Measurements from ENCODE around the gene MACROD2. TPM values are rescaled to one million over a fixed set of nuclear protein-coding genes. Genes with fewer than 3 reads are reported as not detected.

The MACROD2 gene
- polyA plus RNA-seq, 6 donors from 2014 or later, result 27.2 to 49.3 (median 36.4) TPM

DNA sequence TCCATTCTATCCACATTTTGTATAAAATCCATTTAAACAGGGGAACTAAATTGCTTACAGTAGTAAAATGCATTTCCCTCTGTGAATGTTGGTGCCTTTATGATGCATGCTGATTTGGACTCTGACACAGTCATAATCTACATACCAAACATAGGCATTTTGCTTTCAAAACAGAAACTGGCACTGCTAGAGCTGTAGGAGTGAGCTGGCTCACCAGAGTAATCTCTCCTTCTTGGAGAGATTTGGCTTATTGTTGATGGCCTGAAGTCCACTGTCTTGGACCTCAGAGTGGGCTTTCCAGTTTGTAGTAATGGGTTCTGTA, 705.3 kb downstream of the MACROD2 start:
- no peak for ATAC-seq (ENCODE audit: low read depth in 2 of 2)
- DNase-seq, result no peak
- Mint-ChIP-seq H3K4me3 (no peak overlapping the region), H3K4me1 (no peaks in the 10 kb centered on the region), H3K36me3 (no peaks in the 10 kb centered on the region), H3K27ac (no peak overlapping the region), H3K9me3 (peaks cover 0 to 4% (median 0%) of the 10 kb centered on the region in 7 donors), H3K27me3 (peaks cover 0 to 8% (median 0%) of the 10 kb centered on the region in 3 donors)

- ATAC-seq (ENCODE audit: low read depth in 2 of 2) (no peak), DNase-seq (no peak)
- no peaks in the 10 kb centered on the region for H3K4me1 Mint-ChIP-seq
- H3K27me3 Mint-ChIP-seq, result peaks cover 0 to 8% (median 0%) of the 10 kb centered on the region in 3 donors
- peaks cover 0 to 4% (median 0%) of the 10 kb centered on the region in 7 donors for H3K9me3 Mint-ChIP-seq
- H3K27ac Mint-ChIP-seq, result no peak overlapping the region
- no peaks in the 10 kb centered on the region for H3K36me3 Mint-ChIP-seq
- no peak overlapping the region for H3K4me3 Mint-ChIP-seq
Measured at GRCh38 chr20:14701326-14701725, 706.0 kb downstream of the MACROD2 start.

DNA sequence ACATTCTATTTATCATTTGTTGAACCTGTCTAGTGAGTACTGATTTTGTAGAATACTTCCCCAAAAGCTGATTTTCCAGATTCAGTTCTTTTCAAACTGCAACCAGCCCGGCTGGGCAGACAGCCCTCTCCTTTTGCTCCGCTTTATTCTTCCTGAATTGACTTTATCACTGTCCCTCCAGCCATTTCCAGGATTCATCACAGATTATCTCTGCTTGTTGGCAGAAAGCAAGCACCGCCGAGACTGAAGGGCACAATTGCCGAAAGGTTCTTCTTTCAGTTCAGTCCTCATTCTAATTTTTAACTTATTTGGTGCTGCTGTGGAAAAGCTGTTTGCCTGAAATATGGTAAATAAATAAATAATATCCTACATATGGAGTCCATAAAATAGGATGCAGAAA, 711.2 kb downstream of the MACROD2 start:
- H3K4me3 Mint-ChIP-seq, result no peak overlapping the region
- ATAC-seq (ENCODE audit: low read depth in 2 of 2) (no peak), DNase-seq (no peak)
- H3K27me3 Mint-ChIP-seq, result peaks cover 0 to 8% (median 0%) of the 10 kb centered on the region in 3 donors
- no peaks in the 10 kb centered on the region for H3K36me3 Mint-ChIP-seq
- no peak overlapping the region for H3K27ac Mint-ChIP-seq
- peaks cover 0 to 4% (median 0%) of the 10 kb centered on the region in 7 donors for H3K9me3 Mint-ChIP-seq
- no peaks in the 10 kb centered on the region for H3K4me1 Mint-ChIP-seq

DNA sequence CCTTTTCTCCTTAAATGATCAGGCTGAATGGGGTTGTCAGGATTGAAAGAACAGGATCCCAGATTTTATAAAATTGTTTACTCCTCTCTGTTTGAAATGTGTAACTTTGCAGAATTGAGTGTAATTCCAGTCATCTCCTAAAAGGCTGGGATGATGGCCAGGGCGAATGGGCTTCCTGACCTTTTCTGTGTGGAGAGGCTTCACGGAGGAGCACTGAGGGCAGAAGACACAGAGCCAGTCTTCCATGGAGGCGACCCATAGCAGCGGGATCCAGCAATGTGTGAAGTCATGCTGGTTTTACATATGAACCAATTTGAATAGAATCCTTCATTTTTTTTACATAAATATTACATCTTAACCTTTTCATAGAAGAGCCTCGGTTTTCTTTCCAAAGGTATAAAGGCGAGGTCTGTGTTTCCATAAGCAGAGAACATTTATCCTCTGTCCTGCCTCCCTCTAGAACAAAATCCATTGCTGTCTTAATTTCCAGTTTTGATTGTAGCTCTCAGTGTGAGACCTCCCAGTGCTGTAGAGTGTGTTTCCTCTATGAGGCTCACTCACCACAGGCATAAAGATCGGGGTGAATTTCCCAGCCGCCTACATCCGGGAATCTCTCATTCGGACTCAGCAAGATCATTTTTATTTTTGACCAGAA, 711.8 kb downstream of the MACROD2 start:
- Mint-ChIP-seq H3K27ac (no peak overlapping the region), H3K36me3 (no peaks in the 10 kb centered on the region), H3K27me3 (peaks cover 0 to 8% (median 0%) of the 10 kb centered on the region in 3 donors), H3K4me1 (no peaks in the 10 kb centered on the region), H3K9me3 (peaks cover 0 to 4% (median 0%) of the 10 kb centered on the region in 7 donors), H3K4me3 (no peak overlapping the region)
- DNase-seq (no peak), ATAC-seq (ENCODE audit: low read depth in 2 of 2) (no peak)

- H3K4me3 Mint-ChIP-seq, result no peak overlapping the region
- peaks cover 0 to 11% (median 0%) of the 10 kb centered on the region in 3 donors for H3K27me3 Mint-ChIP-seq
- H3K9me3 Mint-ChIP-seq, result peaks cover 0 to 4% (median 0%) of the 10 kb centered on the region in 7 donors
- no peaks in the 10 kb centered on the region for H3K36me3 Mint-ChIP-seq
- no peaks in the 10 kb centered on the region for H3K4me1 Mint-ChIP-seq
- H3K27ac Mint-ChIP-seq, result no peak overlapping the region
- DNase-seq (no peak), ATAC-seq (ENCODE audit: low read depth in 2 of 2) (no peak)
Measured at GRCh38 chr20:14707865-14708596, 712.7 kb downstream of the MACROD2 start.

DNA sequence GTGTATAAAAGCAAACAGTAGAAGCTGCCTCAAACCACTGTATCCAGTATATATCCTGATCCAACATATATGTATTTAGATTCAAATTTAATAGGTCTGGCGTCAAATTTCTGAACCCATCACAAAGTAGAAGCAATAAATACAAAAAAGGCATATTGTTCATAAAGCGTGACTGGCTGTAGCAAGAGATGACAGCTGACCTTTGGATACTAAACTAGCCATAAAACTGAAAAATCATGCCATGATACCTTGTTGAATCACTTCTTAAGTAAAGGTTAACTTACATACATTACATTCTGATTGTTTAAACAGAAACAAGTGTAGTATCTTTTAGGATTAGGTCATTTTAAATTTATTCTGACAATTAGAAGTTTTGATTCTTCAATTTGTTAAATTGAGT, 714.1 kb downstream of the MACROD2 start:
- peaks cover 0 to 3% (median 0%) of the 10 kb centered on the region in 7 donors for H3K9me3 Mint-ChIP-seq
- ATAC-seq (ENCODE audit: low read depth in 2 of 2) (no peak), DNase-seq (no peak)
- no peak overlapping the region for H3K27ac Mint-ChIP-seq
- no peaks in the 10 kb centered on the region for H3K36me3 Mint-ChIP-seq
- H3K4me1 Mint-ChIP-seq, result no peaks in the 10 kb centered on the region
- H3K27me3 Mint-ChIP-seq, result peaks cover 0 to 10% (median 2%) of the 10 kb centered on the region in 3 donors
- no peak overlapping the region for H3K4me3 Mint-ChIP-seq

DNA sequence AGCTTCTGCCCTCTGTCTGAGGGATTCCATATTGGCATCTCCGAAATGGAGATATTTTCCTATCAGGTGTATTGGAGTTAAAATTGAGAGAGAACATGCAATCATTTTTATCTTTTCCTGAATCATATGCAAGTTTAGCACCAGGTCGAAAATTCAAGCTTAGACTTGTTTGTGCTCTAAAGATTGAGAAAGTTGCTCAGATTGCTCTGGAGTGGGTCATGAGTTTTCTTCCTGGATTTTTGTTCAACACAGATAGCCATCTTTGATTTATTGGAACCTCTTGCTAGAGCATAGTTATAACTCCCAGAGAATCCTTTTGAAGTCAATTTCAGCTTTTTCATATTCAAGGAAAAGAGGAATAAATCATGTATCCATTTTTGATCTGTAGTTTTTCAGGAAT, 715.6 kb downstream of the MACROD2 start:
- Mint-ChIP-seq H3K4me1 (no peaks in the 10 kb centered on the region), H3K36me3 (no peaks in the 10 kb centered on the region), H3K27ac (no peak overlapping the region), H3K4me3 (no peak overlapping the region), H3K9me3 (peaks cover 0 to 5% (median 0%) of the 10 kb centered on the region in 7 donors), H3K27me3 (peaks cover 0 to 13% (median 7%) of the 10 kb centered on the region in 3 donors)
- no peak for ATAC-seq (ENCODE audit: low read depth in 2 of 2)
- DNase-seq, result no peak

GRCh38 chr20:14711652-14712051, 716.3 kb downstream of the MACROD2 start:
- DNase-seq (no peak), ATAC-seq (ENCODE audit: low read depth in 2 of 2) (no peak)
- H3K4me1 Mint-ChIP-seq, result no peaks in the 10 kb centered on the region
- no peaks in the 10 kb centered on the region for H3K36me3 Mint-ChIP-seq
- H3K27me3 Mint-ChIP-seq, result peaks cover 0 to 13% (median 7%) of the 10 kb centered on the region in 3 donors
- no peak overlapping the region for H3K4me3 Mint-ChIP-seq
- H3K9me3 Mint-ChIP-seq, result peaks cover 0 to 5% (median 0%) of the 10 kb centered on the region in 7 donors
- no peak overlapping the region for H3K27ac Mint-ChIP-seq

- H3K4me3 Mint-ChIP-seq, result no peak overlapping the region
- peaks cover 0 to 13% (median 7%) of the 10 kb centered on the region in 3 donors for H3K27me3 Mint-ChIP-seq
- no peak for DNase-seq
- H3K36me3 Mint-ChIP-seq, result no peaks in the 10 kb centered on the region
- ATAC-seq (ENCODE audit: low read depth in 2 of 2), result no peak
- H3K4me1 Mint-ChIP-seq, result no peaks in the 10 kb centered on the region
- H3K27ac Mint-ChIP-seq, result no peak overlapping the region
- peaks cover 0 to 5% (median 0%) of the 10 kb centered on the region in 7 donors for H3K9me3 Mint-ChIP-seq
Measured at GRCh38 chr20:14712302-14712739, 717.0 kb downstream of the MACROD2 start.

GRCh38 chr20:14715400-14715799, 720.1 kb downstream of the MACROD2 start:
- Mint-ChIP-seq H3K4me3 (no peak overlapping the region), H3K36me3 (no peaks in the 10 kb centered on the region), H3K27me3 (peaks cover 0 to 13% (median 7%) of the 10 kb centered on the region in 3 donors), H3K9me3 (peaks cover 0 to 5% (median 2%) of the 10 kb centered on the region in 7 donors), H3K4me1 (no peaks in the 10 kb centered on the region), H3K27ac (no peak overlapping the region)
- ATAC-seq (ENCODE audit: low read depth in 2 of 2), result no peak
- no peak for DNase-seq

GRCh38 chr20:14716351-14716801, 721.1 kb downstream of the MACROD2 start:
- H3K4me1 Mint-ChIP-seq, result no peaks in the 10 kb centered on the region
- DNase-seq (no peak), ATAC-seq (ENCODE audit: low read depth in 2 of 2) (no peak)
- peaks cover 0 to 5% (median 2%) of the 10 kb centered on the region in 7 donors for H3K9me3 Mint-ChIP-seq
- H3K27ac Mint-ChIP-seq, result no peak overlapping the region
- no peaks in the 10 kb centered on the region for H3K36me3 Mint-ChIP-seq
- peaks cover 0 to 13% (median 7%) of the 10 kb centered on the region in 3 donors for H3K27me3 Mint-ChIP-seq
- no peak overlapping the region for H3K4me3 Mint-ChIP-seq

DNA sequence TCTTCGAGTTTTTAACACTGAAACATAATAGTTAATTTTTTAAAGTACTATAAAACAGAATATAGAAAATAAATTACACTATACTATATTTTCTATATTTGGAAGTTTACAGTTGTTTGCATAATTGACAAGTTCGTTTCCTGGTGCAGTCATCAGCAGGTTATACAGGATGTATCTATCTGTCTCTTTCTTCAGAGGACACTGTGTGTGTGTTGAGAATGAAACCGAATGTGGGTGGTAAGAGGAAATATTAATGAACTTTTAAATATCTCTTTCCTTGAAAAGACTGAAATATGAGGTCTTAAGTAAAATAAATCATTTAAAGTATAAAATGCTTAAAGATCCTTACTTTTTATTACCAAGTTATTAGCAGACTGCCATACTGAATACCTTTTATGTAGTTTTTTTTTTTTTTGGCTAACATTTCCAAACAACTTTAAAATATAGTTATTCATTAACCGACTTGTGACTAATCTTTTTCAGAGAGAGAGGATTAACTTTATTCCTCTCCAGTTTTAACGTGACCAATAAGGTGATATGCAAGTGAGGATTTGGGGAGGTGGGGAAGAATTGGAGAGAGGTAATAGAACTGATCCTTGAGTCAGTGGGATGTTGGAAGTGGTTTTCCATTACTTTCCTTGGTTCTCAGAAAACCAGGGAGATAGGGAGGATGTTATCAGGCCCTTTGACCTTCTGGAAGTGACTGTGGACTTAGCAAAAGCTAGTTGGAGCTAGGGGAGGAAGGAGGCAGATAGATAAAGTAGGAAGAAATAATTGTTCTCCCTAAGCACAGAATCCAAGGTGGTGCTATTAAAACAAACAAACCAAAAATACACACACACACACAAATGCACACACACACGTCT, 722.1 kb downstream of the MACROD2 start:
- Mint-ChIP-seq H3K4me3 (no peak overlapping the region), H3K4me1 (no peaks in the 10 kb centered on the region), H3K27me3 (peaks cover 0 to 13% (median 7%) of the 10 kb centered on the region in 3 donors), H3K9me3 (peaks cover 0 to 5% (median 2%) of the 10 kb centered on the region in 7 donors), H3K36me3 (no peaks in the 10 kb centered on the region), H3K27ac (no peak overlapping the region)
- no peak for DNase-seq
- ATAC-seq (ENCODE audit: low read depth in 2 of 2), result no peak

GRCh38 chr20:14720251-14720650, 724.9 kb downstream of the MACROD2 start:
- H3K4me3 Mint-ChIP-seq, result no peak overlapping the region
- H3K27me3 Mint-ChIP-seq, result peaks cover 0 to 5% (median 0%) of the 10 kb centered on the region in 3 donors
- DNase-seq, result no peak
- H3K36me3 Mint-ChIP-seq, result no peaks in the 10 kb centered on the region
- ATAC-seq (ENCODE audit: low read depth in 2 of 2), result no peak
- H3K9me3 Mint-ChIP-seq, result peaks cover 0 to 6% (median 2%) of the 10 kb centered on the region in 7 donors
- H3K4me1 Mint-ChIP-seq, result peaks cover 0 to 8% (median 0%) of the 10 kb centered on the region in 3 donors
- H3K27ac Mint-ChIP-seq, result no peak overlapping the region
